Right atrium auricular region (tissue), 2 donors: Measurements from ENCODE around the gene SLC25A23. TPM values are rescaled to one million over a fixed set of nuclear protein-coding genes. Genes with fewer than 3 reads are reported as not detected.

Experiments
- DNase-seq: peaks from one replicate; pipeline ENCODE4 v3.0.0-alpha.2; 2019; ENCODE audit warnings: low spot score
- H3K27ac ChIP-seq, 2 donors: fragments of 200-600 bp; sonication (generic); 1 replicate in 1 of 2; 2 replicates in 1 of 2; pipeline ENCODE4 v1.5.1; 2016 to 2019
- H3K27me3 ChIP-seq, 2 donors: fragments of 200-600 bp; sonication (generic); one replicate each; pipeline versions ENCODE4 v1.5.1 to v1.6.0; 2017 to 2019
- H3K36me3 ChIP-seq: fragments of 200-600 bp; sonication (generic); one replicate; pipeline ENCODE4 v1.5.1; 2016
- H3K4me1 ChIP-seq, 2 donors: fragments of 200-600 bp; sonication (generic); one replicate each; pipeline versions ENCODE4 v1.5.1 to v1.6.0; 2017 to 2019
- H3K4me3 ChIP-seq, 2 donors: fragments of 200-600 bp; sonication (generic); 1 replicate in 1 of 2; 2 replicates in 1 of 2; pipeline ENCODE4 v1.5.1; 2017 to 2019; ENCODE audit warnings: mild to moderate bottlenecking in 1 of 2, moderate library complexity in 1 of 2
- H3K9me3 ChIP-seq, 2 donors: fragments of 200-600 bp; sonication (generic); one replicate each; pipeline ENCODE4 v1.5.1; 2019
- CTCF ChIP-seq, 2 donors: fragments of 200-600 bp; sonication (generic); IDR thresholded peaks; one replicate each; pipeline ENCODE4 v1.5.1; 2019; ENCODE audit warnings: antibody characterized with exemption in 2 of 2
- total RNA-seq, 2 donors: library from RNA; depleted of rRNA; stranded (reverse); fragments of >200 nt; gene quantifications; one replicate each; pipeline ENCODE4 v1.1.0, GENCODE V29; 2016

The SLC25A23 gene
- total RNA-seq, 2 donors from 2014 or later: 88.7 to 103 TPM

- TF ChIP-seq CTCF (IDR thresholded peaks at IDR 0.05): no peak
- no peak for DNase-seq
- H3K27me3 ChIP-seq: peaks cover 0 to 12% of the 10 kb centered on the region in 2 donors
- H3K27ac ChIP-seq: no peak overlapping the region
- H3K4me1 ChIP-seq: peaks cover 0 to 14% of the 10 kb centered on the region in 2 donors
- H3K36me3 ChIP-seq: no peaks in the 10 kb centered on the region
- H3K9me3 ChIP-seq: no peaks in the 10 kb centered on the region
- H3K4me3 ChIP-seq: no peak overlapping the region
Measured at GRCh38 chr19:6499052-6499790, 39.6 kb upstream of the SLC25A23 start.

- no peak for TF ChIP-seq CTCF (IDR thresholded peaks at IDR 0.05)
- Histone ChIP-seq H3K27me3 (peaks cover 0 to 12% of the 10 kb centered on the region in 2 donors), H3K27ac (no peak overlapping the region), H3K36me3 (no peaks in the 10 kb centered on the region), H3K4me1 (peaks cover 0 to 14% of the 10 kb centered on the region in 2 donors), H3K4me3 (no peak overlapping the region), H3K9me3 (no peaks in the 10 kb centered on the region)
- no peak for DNase-seq
Measured at GRCh38 chr19:6498294-6499036, 38.9 kb upstream of the SLC25A23 start.

GRCh38 chr19:6495947-6496346, 36.4 kb upstream of the SLC25A23 start:
- H3K36me3 ChIP-seq: no peaks in the 10 kb centered on the region
- TF ChIP-seq CTCF (IDR thresholded peaks at IDR 0.05): no peak
- no peak overlapping the region for H3K27ac ChIP-seq
- H3K9me3 ChIP-seq: peaks cover 0 to 13% of the 10 kb centered on the region in 2 donors
- H3K27me3 ChIP-seq: no peaks in the 10 kb centered on the region
- DNase-seq: no peak
- H3K4me1 ChIP-seq: no peaks in the 10 kb centered on the region
- H3K4me3 ChIP-seq: no peak overlapping the region

- H3K4me1 ChIP-seq: no peaks in the 10 kb centered on the region
- H3K27ac ChIP-seq: no peak overlapping the region
- peaks cover 0 to 13% of the 10 kb centered on the region in 2 donors for H3K9me3 ChIP-seq
- DNase-seq: no peak
- H3K27me3 ChIP-seq: no peaks in the 10 kb centered on the region
- TF ChIP-seq CTCF (IDR thresholded peaks at IDR 0.05): no peak
- no peak overlapping the region for H3K4me3 ChIP-seq
- H3K36me3 ChIP-seq: no peaks in the 10 kb centered on the region
Measured at GRCh38 chr19:6494438-6495036, 34.9 kb upstream of the SLC25A23 start.

- no peak for DNase-seq
- H3K4me3 ChIP-seq: no peak overlapping the region
- no peak overlapping the region for H3K27ac ChIP-seq
- no peaks in the 10 kb centered on the region for H3K27me3 ChIP-seq
- no peaks in the 10 kb centered on the region for H3K4me1 ChIP-seq
- TF ChIP-seq CTCF (IDR thresholded peaks at IDR 0.05): no peak
- no peaks in the 10 kb centered on the region for H3K36me3 ChIP-seq
- peaks cover 0 to 13% of the 10 kb centered on the region in 2 donors for H3K9me3 ChIP-seq
Measured at GRCh38 chr19:6491802-6492592, 32.4 kb upstream of the SLC25A23 start.
